ENCODE results near the gene RBM23.

Gene RBM23

DNA sequence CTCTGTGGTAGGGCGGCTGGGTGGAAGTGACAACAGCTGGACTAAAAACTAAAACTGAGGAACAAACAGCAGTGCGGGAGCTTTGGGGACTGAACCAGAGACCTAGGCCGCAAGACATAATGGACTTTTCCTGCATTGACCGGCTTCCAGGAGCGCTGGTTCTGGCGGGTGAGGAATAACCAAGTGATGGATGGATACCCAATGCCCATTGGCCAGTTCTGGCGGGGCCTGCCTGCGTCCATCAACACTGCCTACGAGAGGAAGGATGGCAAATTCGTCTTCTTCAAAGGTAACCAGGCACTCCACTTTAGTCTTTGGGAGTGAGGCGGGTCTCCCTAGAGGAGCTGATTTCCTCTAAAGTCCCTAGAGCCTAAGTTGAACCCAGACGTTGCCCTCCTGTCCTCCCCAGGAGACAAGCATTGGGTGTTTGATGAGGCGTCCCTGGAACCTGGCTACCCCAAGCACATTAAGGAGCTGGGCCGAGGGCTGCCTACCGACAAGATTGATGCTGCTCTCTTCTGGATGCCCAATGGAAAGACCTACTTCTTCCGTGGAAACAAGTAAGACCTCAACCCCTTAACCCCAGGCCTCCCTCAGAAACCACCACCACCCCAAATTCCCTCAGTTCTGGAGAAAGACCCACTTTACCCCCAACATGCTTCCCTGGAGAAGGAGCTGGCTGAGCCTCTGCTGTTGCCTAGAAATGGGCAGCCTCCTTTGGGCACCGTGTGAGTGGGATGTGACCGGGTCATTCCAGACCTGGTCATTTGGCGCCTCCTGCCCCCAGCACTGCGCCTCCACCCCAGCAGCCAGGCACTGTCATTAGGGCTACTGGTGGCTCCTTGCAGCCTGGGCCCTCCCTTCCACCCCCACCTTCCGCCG is 74.5 kb downstream of the RBM23 start:
- in situ Hi-C loops (cut with MboI; ENCODE audit: low sequenced_read_pairs) = no loop called here
